ENCODE results near the gene SLC23A2. TPM values are rescaled to one million over a fixed set of nuclear protein-coding genes. Genes with fewer than 3 reads are reported as not detected.
"Not testable (repeated sequence)": the region's sequence is repeated elsewhere in the genome, so short reads cannot be mapped to it uniquely, and the experiment has no call there.

Gene SLC23A2
- total and polyA plus RNA-seq, 4 donors: 54.6 to 67.8 (median 59.4) TPM

DNA sequence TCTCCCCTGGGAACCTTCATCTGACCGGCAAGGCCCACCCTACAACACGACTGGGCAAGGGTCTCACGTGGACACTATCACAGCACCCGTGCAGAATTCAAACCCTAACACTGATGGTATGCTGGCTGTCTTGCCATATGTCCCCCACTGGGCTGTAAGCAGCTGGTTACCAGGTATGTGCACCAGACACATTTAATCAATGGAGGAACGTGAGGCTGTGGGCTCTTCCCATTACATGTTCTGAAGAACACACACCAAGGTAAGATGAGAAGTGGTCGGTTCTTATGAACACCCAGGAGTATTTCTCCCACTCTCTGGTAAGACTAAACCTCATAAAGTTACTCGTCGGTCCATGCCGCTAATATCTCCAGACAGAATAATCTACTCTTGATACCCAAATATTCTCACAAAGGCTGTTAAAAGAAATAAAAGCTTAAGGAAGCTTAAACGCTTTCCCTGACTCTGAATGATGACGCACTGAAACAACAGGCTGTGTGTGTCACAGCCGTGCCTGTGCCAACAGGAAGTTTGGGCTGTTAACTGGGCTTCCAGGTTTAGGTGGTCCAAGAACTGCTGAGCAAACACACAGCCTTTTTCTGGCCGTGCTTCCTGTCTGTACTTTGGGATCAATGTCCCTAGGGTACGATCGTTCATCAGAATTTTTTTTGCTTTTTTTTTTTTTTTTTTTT is 75.3 kb downstream of the SLC23A2 start:
- 56% methylated on average over 8 of the region's 15 CpGs for WGBS (ENCODE audit: insufficient coverage)
- peak in 1 of 6 donors; percentile 43 for DNase-seq (ENCODE audit: low read depth in 4 of 6, low spot score in 6 of 6)
- Histone ChIP-seq H3K36me3 (ENCODE audit: control insufficient read depth, insufficient read depth, low read length) (peaks cover 11% of the 10 kb centered on the region), H3K27ac (ENCODE audit: low read depth, low read length) (no peak overlapping the region), H3K27me3 (ENCODE audit: control insufficient read depth, insufficient read depth, low read length) (no peaks in the 10 kb centered on the region), H3K4me3 (ENCODE audit: low read depth, low read length) (no peak overlapping the region), H3K9me3 (ENCODE audit: control insufficient read depth, insufficient read depth, low read length) (no peaks in the 10 kb centered on the region), H3K4me1 (ENCODE audit: control insufficient read depth, insufficient read depth, low read length) (peaks cover 2% of the 10 kb centered on the region)

DNA sequence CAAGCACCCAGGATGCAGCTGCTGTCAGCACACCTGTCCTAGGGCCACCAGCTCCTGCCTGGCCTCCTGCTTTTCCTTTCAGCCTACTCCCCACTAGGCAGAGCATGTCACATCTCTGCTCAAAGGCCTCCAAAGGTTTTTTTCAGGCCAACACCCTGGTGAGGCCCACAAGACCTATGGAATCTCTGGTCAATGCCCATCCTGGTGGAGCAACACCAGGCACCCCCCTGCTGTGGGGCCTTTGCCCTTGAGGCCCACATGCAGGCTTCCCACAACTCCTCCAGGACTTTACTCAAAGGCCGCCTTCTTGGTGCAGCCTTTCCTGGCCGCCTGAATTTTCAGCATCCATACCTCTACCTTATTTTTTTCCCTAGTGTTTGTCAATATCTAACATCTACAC is 76.9 kb downstream of the SLC23A2 start:
- Histone ChIP-seq H3K9me3 (ENCODE audit: control insufficient read depth, insufficient read depth, low read length) (no peaks in the 10 kb centered on the region), H3K36me3 (ENCODE audit: control insufficient read depth, insufficient read depth, low read length) (peaks cover 11% of the 10 kb centered on the region), H3K4me1 (ENCODE audit: control insufficient read depth, insufficient read depth, low read length) (peaks cover 2% of the 10 kb centered on the region), H3K27ac (ENCODE audit: low read depth, low read length) (no peak overlapping the region), H3K4me3 (ENCODE audit: low read depth, low read length) (no peak overlapping the region), H3K27me3 (ENCODE audit: control insufficient read depth, insufficient read depth, low read length) (no peaks in the 10 kb centered on the region)
- DNase-seq (ENCODE audit: low read depth in 4 of 6, low spot score in 6 of 6): no peak
- WGBS (ENCODE audit: insufficient coverage): 100% methylated on average over 1 of the region's 2 CpGs

DNA sequence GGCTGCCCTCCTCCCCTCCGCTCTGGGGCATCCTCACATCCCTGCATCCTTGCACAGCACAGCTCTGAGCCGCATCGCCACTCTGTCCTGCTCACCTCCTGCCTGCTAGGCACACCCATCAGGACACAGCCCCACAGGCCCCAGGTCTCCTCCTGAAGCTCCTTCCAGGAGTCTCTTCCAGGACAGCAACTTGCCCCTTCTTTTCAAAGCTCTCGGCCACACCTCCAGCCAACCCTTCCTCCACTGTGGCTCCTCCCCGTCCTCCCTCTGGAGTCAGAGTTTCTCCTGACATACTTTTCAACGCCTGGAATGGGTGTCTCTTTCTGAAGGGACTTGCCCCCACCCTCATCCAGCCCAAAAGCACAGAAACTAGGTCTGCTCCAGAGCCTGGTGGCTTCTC is 77.3 kb downstream of the SLC23A2 start:
- H3K4me3 ChIP-seq (ENCODE audit: low read depth, low read length): no peak overlapping the region
- H3K4me1 ChIP-seq (ENCODE audit: control insufficient read depth, insufficient read depth, low read length): peaks cover 2% of the 10 kb centered on the region
- H3K36me3 ChIP-seq (ENCODE audit: control insufficient read depth, insufficient read depth, low read length): peaks cover 11% of the 10 kb centered on the region
- no peaks in the 10 kb centered on the region for H3K9me3 ChIP-seq (ENCODE audit: control insufficient read depth, insufficient read depth, low read length)
- H3K27me3 ChIP-seq (ENCODE audit: control insufficient read depth, insufficient read depth, low read length): no peaks in the 10 kb centered on the region
- WGBS (ENCODE audit: insufficient coverage): 85% methylated on average over 6 of the region's 6 CpGs
- H3K27ac ChIP-seq (ENCODE audit: low read depth, low read length): no peak overlapping the region
- no peak for DNase-seq (ENCODE audit: low read depth in 4 of 6, low spot score in 6 of 6)

DNA sequence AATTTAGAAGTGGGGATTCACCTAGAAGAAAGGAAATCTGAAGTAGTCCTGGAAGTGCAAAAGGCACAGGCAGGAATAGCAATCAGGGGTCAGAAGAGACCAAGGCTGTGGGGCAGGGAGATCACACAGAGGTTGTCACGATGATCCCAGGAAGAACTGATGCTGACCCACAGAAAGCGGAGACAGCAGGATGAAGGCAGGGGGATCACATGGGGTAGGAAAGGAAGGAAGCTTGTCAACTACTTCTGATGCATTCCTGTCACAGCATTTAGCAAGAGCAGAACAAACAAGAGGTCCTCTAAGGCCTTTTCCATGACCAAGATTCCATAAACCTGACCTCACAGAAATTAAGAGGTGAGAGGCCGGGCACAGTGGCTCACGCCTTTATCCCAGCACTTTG is 79.1 kb downstream of the SLC23A2 start:
- no peak for DNase-seq (ENCODE audit: low read depth in 4 of 6, low spot score in 6 of 6)
- Histone ChIP-seq H3K27ac (ENCODE audit: low read depth, low read length) (no peak overlapping the region), H3K9me3 (ENCODE audit: control insufficient read depth, insufficient read depth, low read length) (no peaks in the 10 kb centered on the region), H3K4me3 (ENCODE audit: low read depth, low read length) (no peak overlapping the region), H3K27me3 (ENCODE audit: control insufficient read depth, insufficient read depth, low read length) (no peaks in the 10 kb centered on the region), H3K36me3 (ENCODE audit: control insufficient read depth, insufficient read depth, low read length) (peaks cover 10% of the 10 kb centered on the region), H3K4me1 (ENCODE audit: control insufficient read depth, insufficient read depth, low read length) (peaks cover 8% of the 10 kb centered on the region)
- WGBS (ENCODE audit: insufficient coverage): 100% methylated on average over 4 of the region's 4 CpGs

DNA sequence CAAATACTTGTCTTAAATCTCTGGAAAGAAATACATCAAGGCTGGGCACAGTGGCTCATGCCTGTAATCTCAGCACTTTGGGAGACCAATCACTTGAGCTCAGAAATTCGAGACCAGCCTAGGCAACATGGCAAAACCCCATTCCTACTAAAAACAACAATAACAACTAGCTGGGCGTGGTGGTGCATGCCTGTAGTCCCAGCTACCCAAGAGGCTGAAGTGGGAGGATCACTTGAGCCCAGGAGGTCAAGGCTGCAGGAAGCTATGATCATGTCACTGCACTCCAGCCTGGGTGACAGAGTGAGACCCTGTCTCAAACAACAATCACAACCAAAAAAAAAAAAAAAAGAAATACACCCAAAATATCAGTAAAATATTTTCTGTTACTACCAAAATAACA is 80.0 kb downstream of the SLC23A2 start:
- not testable (repeated sequence) for H3K27me3 ChIP-seq (ENCODE audit: control insufficient read depth, insufficient read depth, low read length); H3K27ac ChIP-seq (ENCODE audit: low read depth, low read length); H3K9me3 ChIP-seq (ENCODE audit: control insufficient read depth, insufficient read depth, low read length); DNase-seq (ENCODE audit: low read depth in 4 of 6, low spot score in 6 of 6); H3K4me3 ChIP-seq (ENCODE audit: low read depth, low read length)
- H3K4me1 ChIP-seq (ENCODE audit: control insufficient read depth, insufficient read depth, low read length): peaks cover 11% of the 10 kb centered on the region
- 57% methylated on average over 1 of the region's 2 CpGs for WGBS (ENCODE audit: insufficient coverage)
- H3K36me3 ChIP-seq (ENCODE audit: control insufficient read depth, insufficient read depth, low read length): peaks cover 10% of the 10 kb centered on the region

DNA sequence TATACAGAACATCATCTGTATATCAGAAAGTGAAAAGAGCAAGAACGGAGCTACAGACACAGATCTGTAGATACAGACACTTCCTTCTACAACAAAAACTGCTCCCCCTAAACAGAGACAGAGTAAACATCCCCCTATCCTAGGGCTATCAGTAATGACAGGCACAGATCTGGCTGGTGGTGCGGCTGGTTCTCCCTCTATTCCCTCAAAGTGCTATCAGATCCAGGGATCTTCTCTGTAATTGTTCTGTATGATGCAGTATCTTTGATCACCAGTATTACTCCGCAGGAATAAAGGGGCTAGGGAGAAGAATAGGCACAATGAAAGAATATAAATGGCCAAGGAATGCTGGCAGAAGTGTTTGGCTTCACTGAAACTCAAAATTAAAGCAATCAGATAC is 80.7 kb downstream of the SLC23A2 start:
- Histone ChIP-seq H3K9me3 (ENCODE audit: control insufficient read depth, insufficient read depth, low read length) (no peaks in the 10 kb centered on the region), H3K36me3 (ENCODE audit: control insufficient read depth, insufficient read depth, low read length) (peaks cover 10% of the 10 kb centered on the region), H3K4me3 (ENCODE audit: low read depth, low read length) (no peak overlapping the region), H3K4me1 (ENCODE audit: control insufficient read depth, insufficient read depth, low read length) (peaks cover 11% of the 10 kb centered on the region), H3K27ac (ENCODE audit: low read depth, low read length) (no peak overlapping the region), H3K27me3 (ENCODE audit: control insufficient read depth, insufficient read depth, low read length) (no peaks in the 10 kb centered on the region)
- 20% methylated on average over 1 of the region's 3 CpGs for WGBS (ENCODE audit: insufficient coverage)
- DNase-seq (ENCODE audit: low read depth in 4 of 6, low spot score in 6 of 6): no peak

DNA sequence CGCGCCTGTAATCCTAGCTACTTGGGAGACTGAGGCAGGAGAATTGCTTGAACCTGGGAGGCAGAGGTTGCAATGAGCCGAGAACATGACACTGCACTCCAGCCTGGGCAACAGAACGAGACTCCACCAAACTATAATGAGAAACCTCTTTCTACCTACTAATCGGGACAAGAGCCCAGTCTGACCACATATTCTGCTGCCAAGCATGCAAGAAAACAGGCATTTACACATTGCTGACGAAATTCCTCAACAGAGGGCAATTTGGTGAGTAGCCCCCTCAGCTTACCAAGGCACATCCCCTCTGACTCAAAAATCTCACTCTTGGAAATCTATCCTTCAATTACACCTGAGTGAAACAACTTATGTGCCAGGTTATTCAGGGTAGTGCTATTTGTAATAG is 81.2 kb downstream of the SLC23A2 start:
- Histone ChIP-seq H3K27ac (ENCODE audit: low read depth, low read length) (no peak overlapping the region), H3K27me3 (ENCODE audit: control insufficient read depth, insufficient read depth, low read length) (no peaks in the 10 kb centered on the region), H3K4me3 (ENCODE audit: low read depth, low read length) (no peak overlapping the region), H3K36me3 (ENCODE audit: control insufficient read depth, insufficient read depth, low read length) (peaks cover 10% of the 10 kb centered on the region), H3K4me1 (ENCODE audit: control insufficient read depth, insufficient read depth, low read length) (peaks cover 11% of the 10 kb centered on the region), H3K9me3 (ENCODE audit: control insufficient read depth, insufficient read depth, low read length) (no peaks in the 10 kb centered on the region)
- DNase-seq (ENCODE audit: low read depth in 4 of 6, low spot score in 6 of 6): no peak
- WGBS (ENCODE audit: insufficient coverage): 85% methylated on average over 6 of the region's 6 CpGs

DNA sequence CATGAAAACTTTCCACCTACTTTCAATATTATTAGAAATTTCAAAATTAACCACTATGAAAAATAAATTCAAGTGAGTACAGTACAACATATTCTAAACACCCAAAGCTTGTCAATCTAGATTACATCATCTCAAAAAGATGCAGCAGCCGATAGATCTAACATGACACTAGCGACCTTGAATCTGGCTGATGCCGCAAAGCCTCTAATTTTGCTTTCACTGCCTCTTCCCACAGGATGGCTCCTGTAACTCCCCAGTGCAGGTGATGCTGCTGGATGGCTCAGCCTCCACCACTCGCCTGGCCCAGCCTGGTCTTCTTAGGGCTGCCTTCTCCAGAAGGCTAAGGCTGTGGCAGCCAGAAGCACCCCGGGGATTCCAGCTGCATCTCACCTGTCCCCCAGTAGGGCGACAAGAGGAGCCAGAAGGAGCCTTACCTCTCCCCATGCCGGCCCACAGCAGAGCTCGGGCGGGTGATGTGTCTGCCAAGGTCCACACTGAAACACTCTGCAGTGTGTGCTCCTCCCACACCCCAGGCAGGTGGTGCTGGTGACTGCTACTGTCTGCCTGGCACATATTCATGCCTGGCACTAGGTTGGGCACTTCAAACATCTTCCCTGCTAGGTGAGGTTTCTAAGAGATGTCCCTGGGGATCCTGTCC is 82.1 kb downstream of the SLC23A2 start:
- no peak overlapping the region for H3K27ac ChIP-seq (ENCODE audit: low read depth, low read length)
- peaks cover 7% of the 10 kb centered on the region for H3K36me3 ChIP-seq (ENCODE audit: control insufficient read depth, insufficient read depth, low read length)
- no peak overlapping the region for H3K4me3 ChIP-seq (ENCODE audit: low read depth, low read length)
- no peaks in the 10 kb centered on the region for H3K27me3 ChIP-seq (ENCODE audit: control insufficient read depth, insufficient read depth, low read length)
- whole genome bisulfite sequencing (ENCODE audit: insufficient coverage): 81% methylated on average over 9 of the region's 9 CpGs
- no peak for DNase-seq (ENCODE audit: low read depth in 4 of 6, low spot score in 6 of 6)
- H3K4me1 ChIP-seq (ENCODE audit: control insufficient read depth, insufficient read depth, low read length): peaks cover 11% of the 10 kb centered on the region
- no peaks in the 10 kb centered on the region for H3K9me3 ChIP-seq (ENCODE audit: control insufficient read depth, insufficient read depth, low read length)

DNA sequence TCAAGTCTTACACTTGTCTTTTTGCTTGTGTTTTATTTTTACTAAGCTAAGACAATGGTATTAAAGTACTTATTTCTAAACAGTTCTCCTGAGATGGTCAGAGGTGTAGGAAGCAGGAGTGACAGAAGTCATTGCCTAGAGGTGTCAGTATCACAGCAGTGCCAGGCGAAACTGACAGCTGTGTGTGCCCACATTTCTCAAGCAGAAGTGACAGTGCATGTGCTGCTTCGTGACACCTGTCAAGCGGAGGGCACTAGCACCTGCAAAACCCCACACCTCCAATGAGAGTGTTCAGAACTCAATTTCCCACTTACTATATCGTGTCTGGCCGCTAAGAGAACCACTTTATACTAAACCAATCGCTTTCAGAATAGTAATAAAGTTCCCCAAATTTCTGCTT is 82.8 kb downstream of the SLC23A2 start:
- Histone ChIP-seq H3K9me3 (ENCODE audit: control insufficient read depth, insufficient read depth, low read length) (no peaks in the 10 kb centered on the region), H3K27me3 (ENCODE audit: control insufficient read depth, insufficient read depth, low read length) (no peaks in the 10 kb centered on the region), H3K27ac (ENCODE audit: low read depth, low read length) (no peak overlapping the region), H3K4me3 (ENCODE audit: low read depth, low read length) (no peak overlapping the region), H3K4me1 (ENCODE audit: control insufficient read depth, insufficient read depth, low read length) (peaks cover 9% of the 10 kb centered on the region), H3K36me3 (ENCODE audit: control insufficient read depth, insufficient read depth, low read length) (peaks cover 3% of the 10 kb centered on the region)
- WGBS (ENCODE audit: insufficient coverage): 100% methylated on average over 5 of the region's 6 CpGs
- DNase-seq (ENCODE audit: low read depth in 4 of 6, low spot score in 6 of 6): no peak

Data from spinal cord (tissue), 10 donors.